Mammary epithelial cell (primary cell): ENCODE measurements around the gene DRC7.

Experiments used
- EZH2 ChIP-seq: IDR thresholded peaks from 2 replicates; pipeline ENCODE4 v1.6.1; 2012; ENCODE audit warnings: low read length, inconsistent platforms, borderline replicate concordance
- TF ChIP-seq, protein P1 (sequence below), 2 donors: IDR thresholded peaks in 1 of 2; conservative IDR thresholded peaks in 1 of 2; 2 replicates each; pipeline ENCODE4 v1.5.1; 2011 to 2012; ENCODE audit warnings: inconsistent platforms in 2 of 2, low read length in 2 of 2, mild to moderate bottlenecking in 2 of 2, control low read depth in 1 of 2, low read depth in 1 of 2; ENCODE audit not compliant: insufficient read depth in 1 of 2; ENCODE audit errors: extremely low read depth in 1 of 2

DNA sequence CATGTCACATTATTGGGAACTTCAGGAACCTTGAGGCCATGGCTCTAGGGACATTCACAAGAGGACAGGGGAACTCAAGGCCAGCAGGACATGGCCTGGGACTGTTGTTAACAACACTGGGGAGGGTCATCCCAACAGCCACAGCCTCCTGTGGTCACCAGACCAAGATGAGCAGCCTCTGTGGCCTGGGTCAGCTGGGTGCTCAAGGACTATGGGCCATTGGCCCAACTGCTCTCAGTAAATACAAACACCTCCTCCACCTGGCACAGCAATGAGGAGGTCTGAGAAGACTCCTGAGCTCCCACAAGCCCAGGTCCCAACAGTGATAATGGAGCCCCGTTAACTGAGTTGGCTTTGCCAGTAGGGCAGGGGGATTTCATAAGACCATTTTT is 86.7 kb downstream of the DRC7 start:
- TF ChIP-seq, protein P1, sequence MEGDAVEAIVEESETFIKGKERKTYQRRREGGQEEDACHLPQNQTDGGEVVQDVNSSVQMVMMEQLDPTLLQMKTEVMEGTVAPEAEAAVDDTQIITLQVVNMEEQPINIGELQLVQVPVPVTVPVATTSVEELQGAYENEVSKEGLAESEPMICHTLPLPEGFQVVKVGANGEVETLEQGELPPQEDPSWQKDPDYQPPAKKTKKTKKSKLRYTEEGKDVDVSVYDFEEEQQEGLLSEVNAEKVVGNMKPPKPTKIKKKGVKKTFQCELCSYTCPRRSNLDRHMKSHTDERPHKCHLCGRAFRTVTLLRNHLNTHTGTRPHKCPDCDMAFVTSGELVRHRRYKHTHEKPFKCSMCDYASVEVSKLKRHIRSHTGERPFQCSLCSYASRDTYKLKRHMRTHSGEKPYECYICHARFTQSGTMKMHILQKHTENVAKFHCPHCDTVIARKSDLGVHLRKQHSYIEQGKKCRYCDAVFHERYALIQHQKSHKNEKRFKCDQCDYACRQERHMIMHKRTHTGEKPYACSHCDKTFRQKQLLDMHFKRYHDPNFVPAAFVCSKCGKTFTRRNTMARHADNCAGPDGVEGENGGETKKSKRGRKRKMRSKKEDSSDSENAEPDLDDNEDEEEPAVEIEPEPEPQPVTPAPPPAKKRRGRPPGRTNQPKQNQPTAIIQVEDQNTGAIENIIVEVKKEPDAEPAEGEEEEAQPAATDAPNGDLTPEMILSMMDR (conservative IDR thresholded peaks at IDR 0.05 in 1 of 2, IDR thresholded peaks at IDR 0.05 in 1 of 2; ENCODE audit: extremely low read depth in 1 of 2, insufficient read depth in 1 of 2, low read depth in 1 of 2, low read length in 2 of 2): no peak
- no peak for TF ChIP-seq EZH2
